Measurements from ENCODE around the gene SRSF6. TPM values are rescaled to one million over a fixed set of nuclear protein-coding genes. Genes with fewer than 3 reads are reported as not detected.

The SRSF6 gene
- total RNA-seq, 4 donors from 2014 or later, result 43.7 to 91.0 (median 66.3) TPM

DNA sequence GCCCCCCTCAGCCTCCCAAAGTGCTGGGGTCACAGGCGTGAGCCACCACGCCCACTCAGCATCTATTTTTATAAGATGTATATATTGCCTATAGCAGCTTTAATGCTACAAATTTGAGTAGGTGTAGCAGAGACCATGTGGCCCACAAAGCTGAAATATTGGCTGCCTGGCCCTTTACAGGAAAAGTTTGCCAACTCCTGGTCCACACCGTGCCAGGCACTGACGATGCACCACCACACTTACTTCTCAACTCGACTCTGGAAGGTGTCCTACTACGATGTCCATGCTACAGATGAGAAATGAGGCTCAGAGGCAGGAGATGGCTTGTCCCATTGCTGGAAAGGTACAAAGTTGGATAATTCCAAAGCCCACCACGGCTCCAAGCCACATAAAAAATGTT lies 17.2 kb upstream of the SRSF6 start:
- TF ChIP-seq, protein P1, sequence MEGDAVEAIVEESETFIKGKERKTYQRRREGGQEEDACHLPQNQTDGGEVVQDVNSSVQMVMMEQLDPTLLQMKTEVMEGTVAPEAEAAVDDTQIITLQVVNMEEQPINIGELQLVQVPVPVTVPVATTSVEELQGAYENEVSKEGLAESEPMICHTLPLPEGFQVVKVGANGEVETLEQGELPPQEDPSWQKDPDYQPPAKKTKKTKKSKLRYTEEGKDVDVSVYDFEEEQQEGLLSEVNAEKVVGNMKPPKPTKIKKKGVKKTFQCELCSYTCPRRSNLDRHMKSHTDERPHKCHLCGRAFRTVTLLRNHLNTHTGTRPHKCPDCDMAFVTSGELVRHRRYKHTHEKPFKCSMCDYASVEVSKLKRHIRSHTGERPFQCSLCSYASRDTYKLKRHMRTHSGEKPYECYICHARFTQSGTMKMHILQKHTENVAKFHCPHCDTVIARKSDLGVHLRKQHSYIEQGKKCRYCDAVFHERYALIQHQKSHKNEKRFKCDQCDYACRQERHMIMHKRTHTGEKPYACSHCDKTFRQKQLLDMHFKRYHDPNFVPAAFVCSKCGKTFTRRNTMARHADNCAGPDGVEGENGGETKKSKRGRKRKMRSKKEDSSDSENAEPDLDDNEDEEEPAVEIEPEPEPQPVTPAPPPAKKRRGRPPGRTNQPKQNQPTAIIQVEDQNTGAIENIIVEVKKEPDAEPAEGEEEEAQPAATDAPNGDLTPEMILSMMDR (IDR thresholded peaks at IDR 0.05; ENCODE audit: low read depth), result no peak

- TF ChIP-seq, protein P1 (IDR thresholded peaks at IDR 0.05; ENCODE audit: low read depth), result no peak
These were observed 15.3 kb upstream of the SRSF6 start for GRCh38 chr20:43442282-43442880.

DNA sequence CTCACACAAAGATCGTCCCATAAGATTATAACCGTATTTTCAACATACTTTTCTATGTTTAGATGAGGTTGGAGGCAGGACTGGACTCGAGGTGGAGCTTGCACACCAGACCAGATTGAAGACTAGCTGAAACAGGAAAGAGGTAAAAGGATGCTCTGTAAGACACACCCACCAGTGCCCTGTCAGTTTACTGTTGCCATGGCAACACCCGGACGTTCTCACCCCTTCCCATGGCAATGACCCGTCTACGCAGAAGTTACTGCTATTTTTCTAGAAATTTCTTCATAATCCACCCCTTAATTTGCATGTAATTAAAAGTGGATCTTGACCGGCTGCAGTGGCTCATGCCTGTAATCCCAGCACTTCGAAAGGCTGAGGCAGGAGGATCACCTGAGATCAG lies 13.6 kb upstream of the SRSF6 start:
- TF ChIP-seq, protein P1 (IDR thresholded peaks at IDR 0.05; ENCODE audit: low read depth), result no peak

- TF ChIP-seq, protein P1 (IDR thresholded peaks at IDR 0.05; ENCODE audit: low read depth), result no peak
These were observed 11.3 kb upstream of the SRSF6 start for GRCh38 chr20:43446361-43446879.

DNA sequence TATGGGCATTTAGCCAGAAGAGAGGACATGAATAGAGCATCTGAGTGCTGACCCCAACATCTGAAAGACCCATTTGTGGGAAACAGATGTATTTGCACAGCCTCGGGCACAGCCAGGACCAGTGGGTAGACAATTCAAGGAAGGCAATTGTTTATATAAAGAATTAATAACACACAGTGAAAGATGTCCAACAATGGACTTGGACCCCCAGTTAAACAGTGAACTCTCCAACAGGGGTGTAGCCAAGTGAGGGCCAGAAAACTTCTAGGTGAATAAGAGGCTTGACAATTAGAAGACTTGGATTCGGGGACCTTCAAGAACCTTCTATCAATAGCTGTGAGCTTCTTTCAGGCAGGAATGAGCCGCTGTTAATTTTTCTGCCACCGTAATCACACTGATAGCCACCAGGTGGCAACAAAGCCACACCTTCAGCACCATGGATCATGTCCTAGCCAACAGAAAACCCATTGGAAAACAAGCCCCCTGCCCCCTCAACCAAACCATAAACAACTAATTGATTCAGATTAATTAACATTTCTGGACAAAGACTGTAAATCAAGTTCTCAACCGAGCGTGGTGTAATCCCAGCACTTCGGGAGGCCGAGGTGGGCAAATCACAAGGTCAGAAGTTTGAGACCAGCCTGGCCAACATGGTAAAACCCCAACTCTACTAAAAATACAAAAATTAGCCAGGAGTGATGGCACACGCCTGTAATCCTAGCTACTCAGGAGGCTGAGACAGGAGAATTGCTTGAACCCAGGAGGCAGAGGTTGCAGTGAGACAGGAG lies 8.8 kb upstream of the SRSF6 start:
- TF ChIP-seq, protein P1 (IDR thresholded peaks at IDR 0.05; ENCODE audit: low read depth), result no peak

- TF ChIP-seq, protein P1 (IDR thresholded peaks at IDR 0.05; ENCODE audit: low read depth), result no peak
These were observed 6.6 kb upstream of the SRSF6 start for GRCh38 chr20:43450841-43451799.
